HEK293 (cell line): ENCODE measurements around the gene SUFU.
A peak's percentile ranks its signal among the peaks of the same experiment; 100 is the strongest.

ENCODE experiments used
- IKZF3 ChIP-seq: fragments of 450-650 bp; IDR thresholded peaks from 2 replicates; pipeline ENCODE4 v1.5.0; 2018; ENCODE audit warnings: missing biosample characterization, mild to moderate bottlenecking, missing genetic modification characterization, moderate library complexity
- KLF16 ChIP-seq: fragments of 450-650 bp; formaldehyde crosslinking; IDR thresholded peaks from 2 replicates; pipeline ENCODE4 v1.5.1; 2017; ENCODE audit warnings: missing biosample characterization, missing genetic modification characterization
- KLF9 ChIP-seq: fragments of 450-650 bp; formaldehyde crosslinking; IDR thresholded peaks from 2 replicates; pipeline ENCODE4 v1.5.1; 2016; ENCODE audit warnings: missing biosample characterization, missing genetic modification characterization, low read depth
- OVOL3 ChIP-seq: fragments of 450-650 bp; formaldehyde crosslinking; IDR thresholded peaks from 2 replicates; pipeline ENCODE4 v1.5.1; 2016; ENCODE audit warnings: missing biosample characterization, missing genetic modification characterization
- SP7 ChIP-seq: fragments of 450-650 bp; formaldehyde crosslinking; IDR thresholded peaks from 2 replicates; pipeline ENCODE4 v1.5.1; 2016; ENCODE audit warnings: missing biosample characterization, missing genetic modification characterization
- TCF7L2 ChIP-seq: IDR thresholded peaks from 2 replicates; pipeline ENCODE4 v1.6.1; 2011; ENCODE audit warnings: low read depth, mild to moderate bottlenecking, inconsistent platforms, low read length, moderate library complexity, borderline replicate concordance
- ZFP69B ChIP-seq: fragments of 450-650 bp; formaldehyde crosslinking; IDR thresholded peaks from 2 replicates; pipeline ENCODE4 v1.5.1; 2016; ENCODE audit warnings: missing biosample characterization, missing genetic modification characterization
- ZNF121 ChIP-seq: fragments of 450-650 bp; formaldehyde crosslinking; IDR thresholded peaks from 2 replicates; pipeline ENCODE4 v1.5.1; 2016; ENCODE audit warnings: missing biosample characterization, missing genetic modification characterization
- ZNF138 ChIP-seq: fragments of 450-650 bp; formaldehyde crosslinking; IDR thresholded peaks from 2 replicates; pipeline ENCODE4 v1.5.1; 2016; ENCODE audit warnings: missing biosample characterization, missing genetic modification characterization, borderline replicate concordance
- ZNF184 ChIP-seq: fragments of 450-650 bp; IDR thresholded peaks from 2 replicates; pipeline ENCODE4 v1.5.1; 2018; ENCODE audit warnings: missing biosample characterization, mild to moderate bottlenecking, missing genetic modification characterization
- ZNF366 ChIP-seq: fragments of 450-650 bp; formaldehyde crosslinking; conservative IDR thresholded peaks from 2 replicates; pipeline ENCODE4 v1.5.1; 2016; ENCODE audit warnings: missing biosample characterization, missing genetic modification characterization
- ZNF514 ChIP-seq: fragments of 450-650 bp; formaldehyde crosslinking; IDR thresholded peaks from 2 replicates; pipeline ENCODE4 v1.5.1; 2016; ENCODE audit warnings: missing biosample characterization, missing genetic modification characterization
- ZNF530 ChIP-seq: fragments of 450-650 bp; formaldehyde crosslinking; IDR thresholded peaks from 2 replicates; pipeline ENCODE4 v1.5.1; 2016; ENCODE audit warnings: low read depth, missing biosample characterization, missing genetic modification characterization
- ZNF548 ChIP-seq: fragments of 450-650 bp; formaldehyde crosslinking; IDR thresholded peaks from 2 replicates; pipeline ENCODE4 v1.5.1; 2016; ENCODE audit warnings: missing biosample characterization, missing genetic modification characterization
- ZNF555 ChIP-seq: fragments of 450-650 bp; formaldehyde crosslinking; conservative IDR thresholded peaks from 2 replicates; pipeline ENCODE4 v1.5.1; 2017; ENCODE audit warnings: missing biosample characterization, mild to moderate bottlenecking, missing genetic modification characterization, inconsistent platforms
- ZNF585B ChIP-seq: fragments of 450-650 bp; formaldehyde crosslinking; IDR thresholded peaks from 2 replicates; pipeline ENCODE4 v1.5.1; 2016; ENCODE audit warnings: missing biosample characterization, missing genetic modification characterization
- ZNF626 ChIP-seq: fragments of 450-650 bp; sonication (Bioruptor Pico); formaldehyde crosslinking; IDR thresholded peaks from 2 replicates; pipeline ENCODE4 v1.5.1; 2018; ENCODE audit warnings: missing biosample characterization, missing genetic modification characterization, inconsistent platforms
- ZNF707 ChIP-seq: fragments of 450-650 bp; formaldehyde crosslinking; IDR thresholded peaks from 2 replicates; pipeline ENCODE4 v1.5.1; 2016; ENCODE audit warnings: missing biosample characterization, missing genetic modification characterization
- ZNF791 ChIP-seq: fragments of 450-650 bp; formaldehyde crosslinking; IDR thresholded peaks from 2 replicates; pipeline ENCODE4 v1.5.1; 2016; ENCODE audit warnings: missing biosample characterization, missing genetic modification characterization
- ZSCAN16 ChIP-seq: fragments of 450-650 bp; formaldehyde crosslinking; IDR thresholded peaks from 2 replicates; pipeline ENCODE4 v1.5.1; 2016; ENCODE audit warnings: missing biosample characterization, missing genetic modification characterization
- ZXDB ChIP-seq: fragments of 450-650 bp; formaldehyde crosslinking; IDR thresholded peaks from 2 replicates; pipeline ENCODE4 v1.5.1; 2016; ENCODE audit warnings: missing biosample characterization, missing genetic modification characterization
- TF ChIP-seq, protein P1 (sequence below): fragments of 450-650 bp; formaldehyde crosslinking; IDR thresholded peaks from 2 replicates; pipeline ENCODE4 v1.5.1; 2016; ENCODE audit warnings: missing biosample characterization, missing genetic modification characterization, low read depth
- TF ChIP-seq, protein P2 (sequence below): fragments of 450-650 bp; formaldehyde crosslinking; IDR thresholded peaks from 2 replicates; pipeline ENCODE4 v1.5.1; 2017; ENCODE audit warnings: missing biosample characterization, missing genetic modification characterization
- TF ChIP-seq, protein P3 (sequence below): fragments of 450-650 bp; formaldehyde crosslinking; IDR thresholded peaks from 2 replicates; pipeline ENCODE4 v1.5.1; 2016; ENCODE audit warnings: missing biosample characterization, missing genetic modification characterization
- TF ChIP-seq, protein P4 (sequence below): fragments of 450-650 bp; formaldehyde crosslinking; IDR thresholded peaks from 2 replicates; pipeline ENCODE4 v1.5.1; 2016; ENCODE audit warnings: missing biosample characterization, missing genetic modification characterization
- TF ChIP-seq, protein P5 (sequence below): fragments of 450-650 bp; formaldehyde crosslinking; IDR thresholded peaks from 2 replicates; pipeline ENCODE4 v1.5.1; 2017; ENCODE audit warnings: missing biosample characterization, mild to moderate bottlenecking, missing genetic modification characterization, moderate library complexity
- TF ChIP-seq, protein P6 (sequence below): fragments of 450-650 bp; formaldehyde crosslinking; IDR thresholded peaks from 2 replicates; pipeline ENCODE4 v1.5.1; 2016; ENCODE audit warnings: missing biosample characterization, missing genetic modification characterization
- TF ChIP-seq, protein P7 (sequence below): fragments of 450-650 bp; formaldehyde crosslinking; IDR thresholded peaks from 2 replicates; pipeline ENCODE4 v1.5.1; 2017; ENCODE audit warnings: missing biosample characterization, missing genetic modification characterization

The SUFU gene

DNA sequence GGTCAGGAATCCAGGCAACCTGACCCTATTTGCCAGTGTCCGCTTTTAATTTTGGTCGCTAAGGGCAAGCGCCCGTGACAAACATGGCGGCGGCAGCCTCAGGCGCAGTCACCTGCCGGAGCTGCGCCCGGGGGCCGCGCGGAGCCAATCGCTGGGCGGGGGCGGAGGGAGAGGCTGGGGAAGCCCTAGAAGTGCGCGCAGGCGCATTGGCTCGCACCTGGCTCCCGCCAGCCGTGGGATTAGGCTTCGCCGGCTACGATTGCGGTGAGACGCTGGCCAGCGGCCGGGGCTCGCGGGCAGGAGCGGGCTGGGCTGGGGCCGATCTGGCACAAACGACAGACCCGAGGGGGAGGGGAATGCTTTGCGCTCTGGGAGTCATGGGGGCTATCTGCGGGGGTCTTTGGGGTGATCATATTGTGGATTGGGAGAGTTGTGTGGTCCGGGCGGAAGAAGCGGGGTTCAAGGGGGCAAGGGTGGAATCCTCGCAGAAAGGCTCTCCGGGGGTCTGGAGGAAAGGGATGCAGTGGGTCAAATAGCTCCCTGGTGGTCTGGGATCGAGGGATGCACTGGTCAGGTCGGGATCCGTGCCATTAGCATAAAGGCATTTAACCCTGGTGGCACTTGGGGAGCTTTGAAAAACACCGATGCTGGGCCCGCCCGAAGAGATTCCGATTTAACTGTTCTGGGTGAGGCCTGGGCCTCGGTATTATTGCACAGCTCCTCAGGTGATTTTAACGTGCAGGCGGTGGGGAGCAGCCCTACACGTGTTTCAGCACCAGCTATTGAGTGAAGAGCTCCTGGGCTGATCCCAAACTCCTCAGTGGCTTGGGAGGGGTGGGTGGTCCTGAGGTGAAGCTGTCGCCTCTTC lies 42.4 kb upstream of the SUFU start (continued):
- TF ChIP-seq, protein P1, sequence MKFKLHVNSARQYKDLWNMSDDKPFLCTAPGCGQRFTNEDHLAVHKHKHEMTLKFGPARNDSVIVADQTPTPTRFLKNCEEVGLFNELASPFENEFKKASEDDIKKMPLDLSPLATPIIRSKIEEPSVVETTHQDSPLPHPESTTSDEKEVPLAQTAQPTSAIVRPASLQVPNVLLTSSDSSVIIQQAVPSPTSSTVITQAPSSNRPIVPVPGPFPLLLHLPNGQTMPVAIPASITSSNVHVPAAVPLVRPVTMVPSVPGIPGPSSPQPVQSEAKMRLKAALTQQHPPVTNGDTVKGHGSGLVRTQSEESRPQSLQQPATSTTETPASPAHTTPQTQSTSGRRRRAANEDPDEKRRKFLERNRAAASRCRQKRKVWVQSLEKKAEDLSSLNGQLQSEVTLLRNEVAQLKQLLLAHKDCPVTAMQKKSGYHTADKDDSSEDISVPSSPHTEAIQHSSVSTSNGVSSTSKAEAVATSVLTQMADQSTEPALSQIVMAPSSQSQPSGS (tag by site-specific recombination), result no peak
- TF ChIP-seq ZNF791 (no peak), IKZF3 (tag by site-specific recombination) (no peak), ZNF366 (no peak), ZNF555 (tag by site-specific recombination) (no peak), TCF7L2 (no peak), ZNF138 (tag by site-specific recombination) (no peak), ZNF548 (tag by site-specific recombination) (no peak), ZNF626 (tag by site-specific recombination) (no peak), SP7 (tag by site-specific recombination) (peak; percentile 74), ZNF121 (tag by site-specific recombination) (no peak), ZNF585B (tag by site-specific recombination) (no peak), KLF9 (tag by site-specific recombination) (no peak), KLF16 (tag by site-specific recombination) (0 out of 2 replicates have a peak, but pooled peaks have one; percentile 31), ZNF184 (tag by site-specific recombination) (no peak), ZXDB (peak; percentile 88), ZNF514 (tag by site-specific recombination) (no peak), ZNF530 (tag by site-specific recombination) (no peak), ZNF707 (tag by site-specific recombination) (no peak), ZSCAN16 (tag by site-specific recombination) (no peak), ZFP69B (tag by site-specific recombination) (peak; percentile 97), OVOL3 (tag by site-specific recombination) (0 out of 2 replicates have a peak, but pooled peaks have one; percentile 39)
- TF ChIP-seq, protein P2, sequence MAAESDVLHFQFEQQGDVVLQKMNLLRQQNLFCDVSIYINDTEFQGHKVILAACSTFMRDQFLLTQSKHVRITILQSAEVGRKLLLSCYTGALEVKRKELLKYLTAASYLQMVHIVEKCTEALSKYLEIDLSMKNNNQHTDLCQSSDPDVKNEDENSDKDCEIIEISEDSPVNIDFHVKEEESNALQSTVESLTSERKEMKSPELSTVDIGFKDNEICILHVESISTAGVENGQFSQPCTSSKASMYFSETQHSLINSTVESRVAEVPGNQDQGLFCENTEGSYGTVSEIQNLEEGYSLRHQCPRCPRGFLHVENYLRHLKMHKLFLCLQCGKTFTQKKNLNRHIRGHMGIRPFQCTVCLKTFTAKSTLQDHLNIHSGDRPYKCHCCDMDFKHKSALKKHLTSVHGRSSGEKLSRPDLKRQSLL (tag by site-specific recombination), result peak; percentile 88
- TF ChIP-seq, protein P3, sequence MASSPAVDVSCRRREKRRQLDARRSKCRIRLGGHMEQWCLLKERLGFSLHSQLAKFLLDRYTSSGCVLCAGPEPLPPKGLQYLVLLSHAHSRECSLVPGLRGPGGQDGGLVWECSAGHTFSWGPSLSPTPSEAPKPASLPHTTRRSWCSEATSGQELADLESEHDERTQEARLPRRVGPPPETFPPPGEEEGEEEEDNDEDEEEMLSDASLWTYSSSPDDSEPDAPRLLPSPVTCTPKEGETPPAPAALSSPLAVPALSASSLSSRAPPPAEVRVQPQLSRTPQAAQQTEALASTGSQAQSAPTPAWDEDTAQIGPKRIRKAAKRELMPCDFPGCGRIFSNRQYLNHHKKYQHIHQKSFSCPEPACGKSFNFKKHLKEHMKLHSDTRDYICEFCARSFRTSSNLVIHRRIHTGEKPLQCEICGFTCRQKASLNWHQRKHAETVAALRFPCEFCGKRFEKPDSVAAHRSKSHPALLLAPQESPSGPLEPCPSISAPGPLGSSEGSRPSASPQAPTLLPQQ (tag by site-specific recombination), result peak; percentile 99
- TF ChIP-seq, protein P4, sequence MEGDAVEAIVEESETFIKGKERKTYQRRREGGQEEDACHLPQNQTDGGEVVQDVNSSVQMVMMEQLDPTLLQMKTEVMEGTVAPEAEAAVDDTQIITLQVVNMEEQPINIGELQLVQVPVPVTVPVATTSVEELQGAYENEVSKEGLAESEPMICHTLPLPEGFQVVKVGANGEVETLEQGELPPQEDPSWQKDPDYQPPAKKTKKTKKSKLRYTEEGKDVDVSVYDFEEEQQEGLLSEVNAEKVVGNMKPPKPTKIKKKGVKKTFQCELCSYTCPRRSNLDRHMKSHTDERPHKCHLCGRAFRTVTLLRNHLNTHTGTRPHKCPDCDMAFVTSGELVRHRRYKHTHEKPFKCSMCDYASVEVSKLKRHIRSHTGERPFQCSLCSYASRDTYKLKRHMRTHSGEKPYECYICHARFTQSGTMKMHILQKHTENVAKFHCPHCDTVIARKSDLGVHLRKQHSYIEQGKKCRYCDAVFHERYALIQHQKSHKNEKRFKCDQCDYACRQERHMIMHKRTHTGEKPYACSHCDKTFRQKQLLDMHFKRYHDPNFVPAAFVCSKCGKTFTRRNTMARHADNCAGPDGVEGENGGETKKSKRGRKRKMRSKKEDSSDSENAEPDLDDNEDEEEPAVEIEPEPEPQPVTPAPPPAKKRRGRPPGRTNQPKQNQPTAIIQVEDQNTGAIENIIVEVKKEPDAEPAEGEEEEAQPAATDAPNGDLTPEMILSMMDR (tag by site-specific recombination), result no peak
- TF ChIP-seq, protein P5, sequence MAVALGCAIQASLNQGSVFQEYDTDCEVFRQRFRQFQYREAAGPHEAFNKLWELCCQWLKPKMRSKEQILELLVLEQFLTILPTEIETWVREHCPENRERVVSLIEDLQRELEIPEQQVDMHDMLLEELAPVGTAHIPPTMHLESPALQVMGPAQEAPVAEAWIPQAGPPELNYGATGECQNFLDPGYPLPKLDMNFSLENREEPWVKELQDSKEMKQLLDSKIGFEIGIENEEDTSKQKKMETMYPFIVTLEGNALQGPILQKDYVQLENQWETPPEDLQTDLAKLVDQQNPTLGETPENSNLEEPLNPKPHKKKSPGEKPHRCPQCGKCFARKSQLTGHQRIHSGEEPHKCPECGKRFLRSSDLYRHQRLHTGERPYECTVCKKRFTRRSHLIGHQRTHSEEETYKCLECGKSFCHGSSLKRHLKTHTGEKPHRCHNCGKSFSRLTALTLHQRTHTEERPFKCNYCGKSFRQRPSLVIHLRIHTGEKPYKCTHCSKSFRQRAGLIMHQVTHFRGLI (tag by site-specific recombination), result no peak; the same call in 1 of the 2 replicates
- TF ChIP-seq, protein P6, sequence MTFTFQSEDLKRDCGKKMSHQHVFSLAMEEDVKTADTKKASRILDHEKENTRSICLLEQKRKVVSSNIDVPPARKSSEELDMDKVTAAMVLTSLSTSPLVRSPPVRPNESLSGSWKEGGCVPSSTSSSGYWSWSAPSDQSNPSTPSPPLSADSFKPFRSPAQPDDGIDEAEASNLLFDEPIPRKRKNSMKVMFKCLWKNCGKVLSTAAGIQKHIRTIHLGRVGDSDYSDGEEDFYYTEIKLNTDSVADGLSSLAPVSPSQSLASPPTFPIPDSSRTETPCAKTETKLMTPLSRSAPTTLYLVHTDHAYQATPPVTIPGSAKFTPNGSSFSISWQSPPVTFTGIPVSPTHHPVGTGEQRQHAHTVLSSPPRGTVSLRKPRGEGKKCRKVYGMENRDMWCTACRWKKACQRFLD (tag by site-specific recombination), result no peak
- TF ChIP-seq, protein P7, sequence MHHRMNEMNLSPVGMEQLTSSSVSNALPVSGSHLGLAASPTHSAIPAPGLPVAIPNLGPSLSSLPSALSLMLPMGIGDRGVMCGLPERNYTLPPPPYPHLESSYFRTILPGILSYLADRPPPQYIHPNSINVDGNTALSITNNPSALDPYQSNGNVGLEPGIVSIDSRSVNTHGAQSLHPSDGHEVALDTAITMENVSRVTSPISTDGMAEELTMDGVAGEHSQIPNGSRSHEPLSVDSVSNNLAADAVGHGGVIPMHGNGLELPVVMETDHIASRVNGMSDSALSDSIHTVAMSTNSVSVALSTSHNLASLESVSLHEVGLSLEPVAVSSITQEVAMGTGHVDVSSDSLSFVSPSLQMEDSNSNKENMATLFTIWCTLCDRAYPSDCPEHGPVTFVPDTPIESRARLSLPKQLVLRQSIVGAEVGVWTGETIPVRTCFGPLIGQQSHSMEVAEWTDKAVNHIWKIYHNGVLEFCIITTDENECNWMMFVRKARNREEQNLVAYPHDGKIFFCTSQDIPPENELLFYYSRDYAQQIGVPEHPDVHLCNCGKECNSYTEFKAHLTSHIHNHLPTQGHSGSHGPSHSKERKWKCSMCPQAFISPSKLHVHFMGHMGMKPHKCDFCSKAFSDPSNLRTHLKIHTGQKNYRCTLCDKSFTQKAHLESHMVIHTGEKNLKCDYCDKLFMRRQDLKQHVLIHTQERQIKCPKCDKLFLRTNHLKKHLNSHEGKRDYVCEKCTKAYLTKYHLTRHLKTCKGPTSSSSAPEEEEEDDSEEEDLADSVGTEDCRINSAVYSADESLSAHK (tag by site-specific recombination), result no peak
